Suprapubic skin (tissue), 3 donors: ENCODE data around the gene LRFN4.

ENCODE experiments used
- EP300 ChIP-seq: sonication (generic); formaldehyde crosslinking; IDR thresholded peaks from one replicate; pipeline ENCODE4 v1.6.1; 2017; ENCODE audit warnings: antibody characterized with exemption
- POLR2A ChIP-seq, 2 donors: fragments of 450-650 bp; IDR thresholded peaks; one replicate each; pipeline ENCODE4 v1.6.1; 2017; ENCODE audit warnings: antibody characterized with exemption in 2 of 2, mild to moderate bottlenecking in 2 of 2, moderate library complexity in 2 of 2
- TF ChIP-seq, protein P1 (sequence below), 2 donors: fragments of 200-600 bp in 1 of 2; fragments of 450-650 bp in 1 of 2; sonication (generic) in 1 of 2; IDR thresholded peaks; one replicate each; pipeline ENCODE4 v1.5.1; 2016 to 2019; ENCODE audit warnings: antibody characterized with exemption in 2 of 2, mild to moderate bottlenecking in 1 of 2, moderate library complexity in 1 of 2

DNA sequence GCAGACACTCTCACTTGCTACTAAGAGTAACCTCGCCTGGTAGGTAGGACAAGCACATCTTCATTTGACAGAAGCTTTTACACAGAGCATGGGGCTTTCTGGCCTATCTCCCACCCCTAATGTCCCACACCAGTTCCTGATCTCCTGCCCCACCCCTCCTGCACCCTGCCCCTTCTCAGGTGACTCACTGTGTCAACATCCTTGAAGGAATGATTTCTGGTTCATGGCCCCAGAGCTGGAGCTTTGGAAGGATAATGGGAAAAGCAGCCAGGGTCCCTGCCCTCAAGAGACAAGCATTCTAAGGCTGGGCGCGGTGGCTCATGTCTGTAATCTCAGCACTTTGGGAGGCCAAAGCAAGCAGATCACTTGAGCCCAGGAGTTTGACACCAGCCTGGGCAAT, 47.2 kb downstream of the LRFN4 start:
- TF ChIP-seq EP300 (no peak), POLR2A (IDR thresholded peaks at IDR 0.05) (no peak)
- TF ChIP-seq, protein P1, sequence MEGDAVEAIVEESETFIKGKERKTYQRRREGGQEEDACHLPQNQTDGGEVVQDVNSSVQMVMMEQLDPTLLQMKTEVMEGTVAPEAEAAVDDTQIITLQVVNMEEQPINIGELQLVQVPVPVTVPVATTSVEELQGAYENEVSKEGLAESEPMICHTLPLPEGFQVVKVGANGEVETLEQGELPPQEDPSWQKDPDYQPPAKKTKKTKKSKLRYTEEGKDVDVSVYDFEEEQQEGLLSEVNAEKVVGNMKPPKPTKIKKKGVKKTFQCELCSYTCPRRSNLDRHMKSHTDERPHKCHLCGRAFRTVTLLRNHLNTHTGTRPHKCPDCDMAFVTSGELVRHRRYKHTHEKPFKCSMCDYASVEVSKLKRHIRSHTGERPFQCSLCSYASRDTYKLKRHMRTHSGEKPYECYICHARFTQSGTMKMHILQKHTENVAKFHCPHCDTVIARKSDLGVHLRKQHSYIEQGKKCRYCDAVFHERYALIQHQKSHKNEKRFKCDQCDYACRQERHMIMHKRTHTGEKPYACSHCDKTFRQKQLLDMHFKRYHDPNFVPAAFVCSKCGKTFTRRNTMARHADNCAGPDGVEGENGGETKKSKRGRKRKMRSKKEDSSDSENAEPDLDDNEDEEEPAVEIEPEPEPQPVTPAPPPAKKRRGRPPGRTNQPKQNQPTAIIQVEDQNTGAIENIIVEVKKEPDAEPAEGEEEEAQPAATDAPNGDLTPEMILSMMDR (IDR thresholded peaks at IDR 0.05) = no peak
